T47D (cell line): ENCODE measurements around the gene CHST15.
"Not testable (repeated sequence)": the region's sequence is repeated elsewhere in the genome, so short reads cannot be mapped to it uniquely, and the experiment has no call there.

Source experiments
- DNase-seq, 2 experiments: peaks; one replicate each; pipeline versions ENCODE4 v3.0.0 to v3.0.0-alpha.2; 2011 to 2012; ENCODE audit warnings: low read depth in 1 of 2, low spot score in 1 of 2
- JUND ChIP-seq: IDR thresholded peaks from 2 replicates; pipeline ENCODE4 v1.6.1; 2012; ENCODE audit warnings: low read depth
- in situ Hi-C: cut with HindIII; loops from 2 replicates; pipeline ENCODE4 v1.10.0; 2016; ENCODE audit warnings: low sequenced_read_pairs, low pct_unique_long_range_greater_than_20kb

CHST15 gene

GRCh38 chr10:124100124-124100523 lies 6.7 kb upstream of the CHST15 start:
- in situ Hi-C loops: no loop called here
- no peak for DNase-seq

GRCh38 chr10:124099604-124100003 lies 6.2 kb upstream of the CHST15 start:
- TF ChIP-seq JUND: no peak
- in situ Hi-C loops: no loop called here
- DNase-seq: no peak

More at GRCh38 chr10:124100124-124100523, 6.7 kb upstream of the CHST15 start:
- TF ChIP-seq JUND: no peak

- in situ Hi-C loops: no loop called here
- no peak for TF ChIP-seq JUND
- DNase-seq: no peak
These were observed 5.2 kb upstream of the CHST15 start for GRCh38 chr10:124098575-124098974.

- no peak for DNase-seq
- TF ChIP-seq JUND: no peak
- in situ Hi-C loops: no loop called here
These were observed 4.5 kb upstream of the CHST15 start for GRCh38 chr10:124097883-124098282.

GRCh38 chr10:124096494-124096893 lies 3.1 kb upstream of the CHST15 start:
- in situ Hi-C loops: no loop called here
- TF ChIP-seq JUND: no peak
- no peak for DNase-seq

- in situ Hi-C loops, DNase-seq: not testable (repeated sequence)
These were observed 2.4 kb upstream of the CHST15 start for GRCh38 chr10:124095801-124096200.

GRCh38 chr10:124095096-124095495 lies 1.7 kb upstream of the CHST15 start:
- in situ Hi-C loops: no loop called here
- TF ChIP-seq JUND: no peak
- no peak for DNase-seq

- in situ Hi-C loops: no loop called here
- TF ChIP-seq JUND: no peak
- DNase-seq: no peak
These were observed 1.0 kb upstream of the CHST15 start for GRCh38 chr10:124094419-124094785.

GRCh38 chr10:124093774-124094418 lies 498 bp upstream of the CHST15 start:
- peak in 1 of 2 experiments; percentile 35 for DNase-seq
- in situ Hi-C loops: not testable (repeated sequence)

GRCh38 chr10:124092250-124092859 lies 1.0 kb downstream of the CHST15 start:
- in situ Hi-C loops: no loop called here
- no peak for TF ChIP-seq JUND
- peak; percentile 42 to 48 for DNase-seq

GRCh38 chr10:124091646-124092249 lies 1.6 kb downstream of the CHST15 start:
- peak in 1 of 2 experiments; percentile 14 for DNase-seq
- no peak for TF ChIP-seq JUND

GRCh38 chr10:124090601-124091209 lies 2.7 kb downstream of the CHST15 start:
- in situ Hi-C loops: no loop called here
- DNase-seq: no peak
- no peak for TF ChIP-seq JUND

More at GRCh38 chr10:124091646-124092249, 1.6 kb downstream of the CHST15 start:
- in situ Hi-C loops: no loop called here

- in situ Hi-C loops: no loop called here
- TF ChIP-seq JUND: no peak
- no peak for DNase-seq
These were observed 3.5 kb downstream of the CHST15 start for GRCh38 chr10:124089859-124090258.
